ENCODE data around the gene AGFG1. TPM values are rescaled to one million over a fixed set of nuclear protein-coding genes. Genes with fewer than 3 reads are reported as not detected.

Gene AGFG1
- total RNA-seq, 1 experiment from 2014 or later, result 81.3 TPM

DNA sequence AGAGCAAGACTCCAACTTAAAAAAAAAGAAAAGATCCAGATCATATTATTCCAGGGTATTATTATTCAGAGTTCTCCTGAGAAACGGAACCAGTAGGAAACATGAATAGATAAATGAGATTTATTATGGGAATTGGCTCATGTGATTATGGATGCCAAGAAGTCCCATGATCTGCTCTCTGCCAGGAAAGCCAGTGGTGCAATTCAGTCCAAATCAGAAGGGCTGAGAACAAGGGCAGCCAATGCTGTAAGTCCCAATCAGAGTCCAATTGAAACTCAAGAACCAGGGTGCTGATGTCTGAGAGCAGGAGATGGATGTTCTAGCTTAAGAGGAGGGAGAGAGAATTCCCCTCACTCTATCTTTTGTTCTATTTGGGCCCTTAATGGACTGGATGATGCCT is 134.5 kb downstream of the AGFG1 start:
- Mint-ChIP-seq H3K4me3 (no peak overlapping the region), H3K4me1 (no peaks in the 10 kb centered on the region), H3K27ac (no peak overlapping the region), H3K36me3 (no peaks in the 10 kb centered on the region), H3K9me3 (no peaks in the 10 kb centered on the region), H3K27me3 (ENCODE audit: low read depth) (no peaks in the 10 kb centered on the region)
- TF ChIP-seq RELA (CRISPR knock-in tag; IDR thresholded peaks at IDR 0.05; ENCODE audit: borderline replicate concordance), result no peak
- TF ChIP-seq ZNF263 (CRISPR knock-in tag; IDR thresholded peaks at IDR 0.05; ENCODE audit: low read depth), result no peak
- no peak for TF ChIP-seq ARID4B (CRISPR knock-in tag; IDR thresholded peaks at IDR 0.05; ENCODE audit: borderline replicate concordance)
- no peak for TF ChIP-seq E2F1 (CRISPR knock-in tag; IDR thresholded peaks at IDR 0.05)
- TF ChIP-seq, protein P1, sequence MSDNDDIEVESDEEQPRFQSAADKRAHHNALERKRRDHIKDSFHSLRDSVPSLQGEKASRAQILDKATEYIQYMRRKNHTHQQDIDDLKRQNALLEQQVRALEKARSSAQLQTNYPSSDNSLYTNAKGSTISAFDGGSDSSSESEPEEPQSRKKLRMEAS (CRISPR knock-in tag; IDR thresholded peaks at IDR 0.05), result no peak
- TF ChIP-seq, protein P2, sequence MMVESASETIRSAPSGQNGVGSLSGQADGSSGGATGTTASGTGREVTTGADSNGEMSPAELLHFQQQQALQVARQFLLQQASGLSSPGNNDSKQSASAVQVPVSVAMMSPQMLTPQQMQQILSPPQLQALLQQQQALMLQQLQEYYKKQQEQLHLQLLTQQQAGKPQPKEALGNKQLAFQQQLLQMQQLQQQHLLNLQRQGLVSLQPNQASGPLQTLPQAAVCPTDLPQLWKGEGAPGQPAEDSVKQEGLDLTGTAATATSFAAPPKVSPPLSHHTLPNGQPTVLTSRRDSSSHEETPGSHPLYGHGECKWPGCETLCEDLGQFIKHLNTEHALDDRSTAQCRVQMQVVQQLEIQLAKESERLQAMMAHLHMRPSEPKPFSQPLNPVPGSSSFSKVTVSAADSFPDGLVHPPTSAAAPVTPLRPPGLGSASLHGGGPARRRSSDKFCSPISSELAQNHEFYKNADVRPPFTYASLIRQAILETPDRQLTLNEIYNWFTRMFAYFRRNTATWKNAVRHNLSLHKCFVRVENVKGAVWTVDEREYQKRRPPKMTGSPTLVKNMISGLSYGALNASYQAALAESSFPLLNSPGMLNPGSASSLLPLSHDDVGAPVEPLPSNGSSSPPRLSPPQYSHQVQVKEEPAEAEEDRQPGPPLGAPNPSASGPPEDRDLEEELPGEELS (CRISPR knock-in tag; IDR thresholded peaks at IDR 0.05), result no peak
- no peak for TF ChIP-seq IRF2 (CRISPR knock-in tag; IDR thresholded peaks at IDR 0.05; ENCODE audit: borderline replicate concordance, low read depth)
- TF ChIP-seq ZNF232 (CRISPR knock-in tag; IDR thresholded peaks at IDR 0.05), result no peak
- ChIA-PET POLR2A (no interaction called here), CTCF (interaction anchor here (1.0 kb wide), 1 partner anchor 369 kb away, joined by 3 read pairs; no protein-coding TSS in a partner anchor)
- ATAC-seq (no peak), DNase-seq (ENCODE audit: low spot score) (no peak)

DNA sequence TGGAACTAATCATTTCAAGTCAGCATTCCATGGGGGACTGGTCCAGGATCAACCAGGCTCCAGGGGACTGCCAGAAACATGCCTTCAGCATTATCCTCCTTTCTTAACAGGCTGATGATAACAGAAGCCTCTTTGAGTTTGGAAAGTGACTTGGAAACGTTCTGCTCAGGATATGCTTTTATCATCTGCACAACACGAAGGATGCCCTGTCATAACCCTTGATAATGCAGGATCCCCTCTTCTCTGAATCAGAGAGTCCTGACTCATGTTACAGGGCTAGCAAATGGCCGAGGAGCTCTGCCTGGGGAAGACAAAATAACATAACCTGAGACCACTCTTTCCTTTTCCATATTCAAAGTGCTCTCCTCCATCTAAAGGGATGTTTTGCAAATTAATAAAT is 136.0 kb downstream of the AGFG1 start:
- ATAC-seq (no peak), DNase-seq (ENCODE audit: low spot score) (no peak)
- Mint-ChIP-seq H3K4me3 (no peak overlapping the region), H3K36me3 (no peaks in the 10 kb centered on the region), H3K9me3 (no peaks in the 10 kb centered on the region), H3K27ac (no peak overlapping the region), H3K27me3 (ENCODE audit: low read depth) (no peaks in the 10 kb centered on the region), H3K4me1 (0 out of 2 replicates have a peak, but pooled peaks cover 3% of the 10 kb centered on the region)
- TF ChIP-seq GRHL2 (CRISPR knock-in tag; IDR thresholded peaks at IDR 0.05; ENCODE audit: insufficient replicate concordance, severe bottlenecking) (no peak), ZNF671 (CRISPR knock-in tag; IDR thresholded peaks at IDR 0.05) (no peak)
- TF ChIP-seq, protein P3, sequence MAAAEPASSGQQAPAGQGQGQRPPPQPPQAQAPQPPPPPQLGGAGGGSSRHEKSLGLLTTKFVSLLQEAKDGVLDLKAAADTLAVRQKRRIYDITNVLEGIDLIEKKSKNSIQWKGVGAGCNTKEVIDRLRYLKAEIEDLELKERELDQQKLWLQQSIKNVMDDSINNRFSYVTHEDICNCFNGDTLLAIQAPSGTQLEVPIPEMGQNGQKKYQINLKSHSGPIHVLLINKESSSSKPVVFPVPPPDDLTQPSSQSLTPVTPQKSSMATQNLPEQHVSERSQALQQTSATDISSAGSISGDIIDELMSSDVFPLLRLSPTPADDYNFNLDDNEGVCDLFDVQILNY (CRISPR knock-in tag; IDR thresholded peaks at IDR 0.05), result no peak
- ChIA-PET POLR2A (no interaction called here), CTCF (interaction anchor here (1.6 to 1.7 kb wide), 2 partner anchors 158 to 166 kb away, joined by 6 to 7 read pairs; no protein-coding TSS in a partner anchor)

DNA sequence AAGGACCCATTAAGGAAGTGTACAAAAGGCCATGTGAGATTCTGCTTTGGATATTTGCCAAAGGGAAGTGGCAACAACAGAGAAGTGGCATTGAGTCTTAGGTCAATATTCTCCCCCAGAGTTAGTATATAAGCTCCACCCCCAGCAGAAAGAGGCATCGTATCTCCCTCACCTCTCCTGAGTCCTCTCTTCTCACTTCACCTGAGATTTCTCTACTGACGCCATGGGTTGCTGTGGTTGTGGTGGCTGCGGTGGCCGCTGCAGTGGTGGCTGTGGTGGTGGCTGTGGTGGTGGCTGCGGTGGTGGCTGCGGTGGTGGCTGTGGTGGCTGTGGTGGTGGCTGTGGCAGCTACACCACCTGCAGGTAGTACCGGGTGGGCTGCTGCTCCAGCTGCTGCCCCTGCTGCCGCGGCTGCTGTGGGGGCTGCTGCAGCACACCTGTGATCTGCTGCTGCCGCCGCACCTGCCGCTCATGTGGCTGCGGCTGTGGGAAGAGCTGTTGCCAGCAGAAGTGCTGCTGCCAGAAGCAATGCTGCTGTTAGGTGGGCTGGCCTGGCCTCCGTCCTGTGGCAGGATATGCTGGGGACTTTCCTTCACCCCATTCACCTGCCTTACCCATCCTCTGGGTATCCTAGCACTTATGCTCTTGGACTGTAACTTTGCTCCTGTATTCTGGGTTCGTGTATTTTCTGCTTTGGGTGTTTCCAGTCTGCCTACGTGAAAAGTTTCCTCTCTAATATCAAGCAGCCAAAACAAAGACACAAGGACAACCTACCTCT is 136.8 kb downstream of the AGFG1 start:
- Mint-ChIP-seq H3K4me3 (no peak overlapping the region), H3K9me3 (no peaks in the 10 kb centered on the region), H3K4me1 (peaks cover 6% of the 10 kb centered on the region; the same call in 1 of the 2 replicates), H3K36me3 (no peaks in the 10 kb centered on the region), H3K27me3 (ENCODE audit: low read depth) (no peaks in the 10 kb centered on the region), H3K27ac (no peak overlapping the region)
- CTCF ChIA-PET, result interaction anchor here (1.6 to 1.7 kb wide), 2 partner anchors 157 to 165 kb away, joined by 6 to 7 read pairs; no protein-coding TSS in a partner anchor
- DNase-seq (ENCODE audit: low spot score) (no peak), ATAC-seq (no peak)
- POLR2A ChIA-PET, result no interaction called here
- TF ChIP-seq TCF7 (CRISPR knock-in tag; IDR thresholded peaks at IDR 0.05; ENCODE audit: low read depth) (no peak), ZNF671 (CRISPR knock-in tag; IDR thresholded peaks at IDR 0.05) (no peak), FOXJ3 (CRISPR knock-in tag; IDR thresholded peaks at IDR 0.05; ENCODE audit: borderline replicate concordance) (no peak), E2F1 (CRISPR knock-in tag; IDR thresholded peaks at IDR 0.05) (no peak), NR2C2 (CRISPR knock-in tag; IDR thresholded peaks at IDR 0.05) (no peak)
- TF ChIP-seq, protein P4, sequence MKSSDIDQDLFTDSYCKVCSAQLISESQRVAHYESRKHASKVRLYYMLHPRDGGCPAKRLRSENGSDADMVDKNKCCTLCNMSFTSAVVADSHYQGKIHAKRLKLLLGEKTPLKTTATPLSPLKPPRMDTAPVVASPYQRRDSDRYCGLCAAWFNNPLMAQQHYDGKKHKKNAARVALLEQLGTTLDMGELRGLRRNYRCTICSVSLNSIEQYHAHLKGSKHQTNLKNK (CRISPR knock-in tag; IDR thresholded peaks at IDR 0.05), result no peak
